A549 (cell line): Measurements from ENCODE around the gene ABCB9. TPM values are rescaled to one million over a fixed set of nuclear protein-coding genes. Genes with fewer than 3 reads are reported as not detected.

Experiments
- ATAC-seq, 2 experiments: fragments of 200-7000 bp in 1 of 2; fragments of >200 bp in 1 of 2; cut with Nextera tagmentation in 1 of 2; cut with Tn5 transposase in 1 of 2; 3 replicates each; pipeline versions ENCODE4 v1.8.0 to v1.9.1; 2018 to 2020; ENCODE audit warnings: mild to moderate bottlenecking in 1 of 2, moderate library complexity in 1 of 2
- CTCF ChIA-PET: fragments of 300-600 bp; sonication (Branson Sonifier 250); formaldehyde crosslinking; extraction: SDS; loops from one replicate; lab custom pipeline; 2021; ENCODE audit warnings: antibody characterized with exemption, inconsistent platforms; lab: Yijun Ruan, JAX
- POLR2A ChIA-PET: fragments of 350-600 bp; formaldehyde crosslinking; extraction: SDS; loops from one replicate; lab custom pipeline; 2021; ENCODE audit warnings: antibody characterized with exemption, inconsistent platforms; lab: Yijun Ruan, JAX
- DNase-seq, 2 experiments: peaks; one replicate each; pipeline versions ENCODE4 v3.0.0 to v3.0.0-alpha.2; 2011 to 2016; ENCODE audit warnings: low read depth in 1 of 2, low spot score in 1 of 2
- FAIRE-seq: peaks from 2 replicates; lab custom pipeline; 2011; peaks lifted over from hg19 to GRCh38; lab: Jason Lieb, UNC
- H3K27ac ChIP-seq, 2 experiments: fragments of >200 bp; sonication (Bioruptor Twin); formaldehyde crosslinking; 3 replicates each; pipeline ENCODE4 v1.5.1; 2016 to 2017
- H3K4me1 ChIP-seq: fragments of >200 bp; sonication (Bioruptor Twin); formaldehyde crosslinking; 3 replicates; pipeline ENCODE4 v1.6.1; 2016
- H3K4me2 ChIP-seq: fragments of >200 bp; sonication (Bioruptor Twin); formaldehyde crosslinking; 3 replicates; pipeline ENCODE4 v1.6.1; 2016
- H3K4me3 ChIP-seq: fragments of >200 bp; sonication (Bioruptor Twin); formaldehyde crosslinking; 3 replicates; pipeline ENCODE4 v1.5.1; 2016
- H3K9me3 ChIP-seq: fragments of >200 bp; sonication (Bioruptor Twin); formaldehyde crosslinking; 3 replicates; pipeline ENCODE4 v1.6.1; 2016
- ATOH8 ChIP-seq: fragments of 250-450 bp; sonication (Bioruptor Pico); IDR thresholded peaks from 2 replicates; pipeline ENCODE4 v1.5.0; 2020; ENCODE audit warnings: low read depth, mild to moderate bottlenecking, moderate library complexity
- CHD2 ChIP-seq: fragments of 150-350 bp; IDR thresholded peaks from 2 replicates; pipeline ENCODE4 v1.6.1; 2014; ENCODE audit warnings: low read length; ENCODE audit not compliant: partially characterized antibody
- CTCF ChIP-seq: fragments of >200 bp; sonication (Bioruptor Twin); formaldehyde crosslinking; IDR thresholded peaks from 3 replicates; pipeline ENCODE4 v1.5.1; 2016
- E2F6 ChIP-seq: IDR thresholded peaks from 2 replicates; pipeline ENCODE4 v1.6.1; 2012; ENCODE audit warnings: low read depth, borderline replicate concordance
- GATA3 ChIP-seq: IDR thresholded peaks from 2 replicates; pipeline ENCODE4 v1.6.1; 2012; ENCODE audit warnings: borderline replicate concordance
- HES2 ChIP-seq: fragments of >200 bp; sonication (Bioruptor Twin); formaldehyde crosslinking; IDR thresholded peaks from 2 replicates; pipeline ENCODE4 v1.6.1; 2016
- HOXA7 ChIP-seq: fragments of 250-450 bp; sonication (Bioruptor Pico); IDR thresholded peaks from 2 replicates; pipeline ENCODE4 v1.5.0; 2020; ENCODE audit warnings: mild to moderate bottlenecking, moderate library complexity
- HOXB13 ChIP-seq: fragments of 250-450 bp; sonication (Bioruptor Pico); IDR thresholded peaks from 2 replicates; pipeline ENCODE4 v1.5.0; 2020; ENCODE audit warnings: low read depth, mild to moderate bottlenecking, moderate library complexity
- JUN ChIP-seq, 2 experiments: fragments of >200 bp; sonication (Bioruptor Twin); formaldehyde crosslinking; IDR thresholded peaks; 2 replicates in 1 of 2; 3 replicates in 1 of 2; pipeline ENCODE4 v1.6.1; 2016 to 2017
- MAFK ChIP-seq: fragments of 450-650 bp; IDR thresholded peaks from 2 replicates; pipeline ENCODE4 v1.6.1; 2014; ENCODE audit not compliant: partially characterized antibody
- NFE2L2 ChIP-seq: fragments of 150-350 bp; conservative IDR thresholded peaks from 2 replicates; pipeline ENCODE4 v1.6.1; 2014; ENCODE audit warnings: low read length
- NPAS2 ChIP-seq: fragments of 250-450 bp; sonication (Bioruptor Pico); IDR thresholded peaks from 2 replicates; pipeline ENCODE4 v1.8.0; 2022; ENCODE audit warnings: mild to moderate bottlenecking, moderate library complexity, borderline replicate concordance
- PBX3 ChIP-seq: IDR thresholded peaks from 2 replicates; pipeline ENCODE4 v1.6.1; 2012
- PHF8 ChIP-seq: fragments of 200-600 bp; sonication (generic); IDR thresholded peaks from 2 replicates; pipeline ENCODE4 v1.6.1; 2016; ENCODE audit warnings: low read depth, mild to moderate bottlenecking, antibody characterized with exemption, moderate library complexity, borderline replicate concordance
- REST ChIP-seq: fragments of 200-600 bp; sonication (generic); IDR thresholded peaks from 2 replicates; pipeline ENCODE4 v1.6.1; 2016; ENCODE audit warnings: antibody characterized with exemption, mild to moderate bottlenecking, moderate library complexity
- SMC3 ChIP-seq: fragments of >200 bp; sonication (Bioruptor Twin); formaldehyde crosslinking; IDR thresholded peaks from 3 replicates; pipeline ENCODE4 v1.6.1; 2018; ENCODE audit warnings: inconsistent platforms
- TFCP2L1 ChIP-seq: fragments of 250-450 bp; sonication (Bioruptor Pico); IDR thresholded peaks from 2 replicates; pipeline ENCODE4 v1.5.0; 2021; ENCODE audit warnings: mild to moderate bottlenecking
- ZC3H11A ChIP-seq: fragments of 450-650 bp; IDR thresholded peaks from 2 replicates; pipeline ENCODE4 v1.6.1; 2014; ENCODE audit warnings: antibody characterized with exemption, mild to moderate bottlenecking
- ZSCAN20 ChIP-seq: fragments of 250-450 bp; sonication (Bioruptor Pico); IDR thresholded peaks from 2 replicates; pipeline ENCODE4 v1.8.0; 2022; ENCODE audit warnings: mild to moderate bottlenecking, moderate library complexity
- WGBS: methylation state at CpG from one replicate; pipeline ENCODE4 v1.1.6; 2017; ENCODE audit errors: missing lambda C conversion rate; 5-methylcytosine and 5-hydroxymethylcytosine counted together
- polyA plus RNA-seq, 4 experiments: library from polyadenylated mRNA; depleted of rRNA in 3 of 4; stranded (reverse); fragments of >200 nt; fragmentation: RNase III in 1 of 4; extraction: RNeasy Plus Mini Kit Qiagen cat#74134 plus additional on column Dnase treatment in 1 of 4; gene quantifications; 2 replicates in 3 of 4; 3 replicates in 1 of 4; pipeline ENCODE4 v1.2.3, GENCODE V29; 2011 to 2017

ABCB9 gene
- polyA plus RNA-seq, 2 of the 4 experiments (the other 2 are of a cell fraction) = 2.7 to 5.0 TPM

GRCh38 chr12:122909442-122910288 lies 56.6 kb downstream of the ABCB9 start:
- POLR2A ChIA-PET = no interaction called here
- no peak overlapping the region for H3K4me3 ChIP-seq
- H3K9me3 ChIP-seq = no peaks in the 10 kb centered on the region
- CTCF ChIA-PET = interaction anchor here (0.8 to 3.2 kb wide), 3 partner anchors 10 to 49 kb away, joined by 3 to 11 read pairs (median 3); no protein-coding TSS in a partner anchor
- no peak overlapping the region for H3K27ac ChIP-seq
- peak; percentile 13 to 44; a peak in 2 of 6 replicates for ATAC-seq
- TF ChIP-seq E2F6 (no peak), MAFK (no peak), REST (no peak), PBX3 (no peak), PHF8 (no peak), ATOH8 (CRISPR knock-in tag) (no peak), HES2 (no peak), NFE2L2 (no peak), HOXB13 (CRISPR knock-in tag) (no peak), HOXA7 (CRISPR knock-in tag) (no peak), ZSCAN20 (CRISPR knock-in tag) (no peak), NPAS2 (CRISPR knock-in tag) (no peak), SMC3 (no peak), TFCP2L1 (CRISPR knock-in tag) (no peak), GATA3 (no peak), CTCF (no peak), CHD2 (no peak), ZC3H11A (no peak), JUN (IDR thresholded peaks at IDR 0.05) (no peak)
- TF ChIP-seq, all 56 proteins: peak for 0
- FAIRE-seq (no peak), DNase-seq (no peak)
- peaks cover 5% of the 10 kb centered on the region; the same call in 1 of the 3 replicates for H3K4me1 ChIP-seq
- no peak overlapping the region for H3K4me2 ChIP-seq
- 75% methylated on average over 12 of the region's 12 CpGs for WGBS
